D721Med (cell line): ENCODE results near the gene NLGN1.

Experiments
- DNase-seq: peaks from one replicate; pipeline ENCODE4 v3.0.0; 2011; ENCODE audit warnings: low spot score; ENCODE audit not compliant: insufficient read length
- FAIRE-seq: peaks from 2 replicates; lab custom pipeline; 2011; peaks lifted over from hg19 to GRCh38; lab: Jason Lieb, UNC
- TF ChIP-seq, protein P1 (sequence below): IDR thresholded peaks from 2 replicates; pipeline ENCODE4 v1.5.1; 2012; ENCODE audit warnings: mild to moderate bottlenecking, control low read depth; ENCODE audit not compliant: insufficient read depth; ENCODE audit errors: missing control alignments

The NLGN1 gene

DNA sequence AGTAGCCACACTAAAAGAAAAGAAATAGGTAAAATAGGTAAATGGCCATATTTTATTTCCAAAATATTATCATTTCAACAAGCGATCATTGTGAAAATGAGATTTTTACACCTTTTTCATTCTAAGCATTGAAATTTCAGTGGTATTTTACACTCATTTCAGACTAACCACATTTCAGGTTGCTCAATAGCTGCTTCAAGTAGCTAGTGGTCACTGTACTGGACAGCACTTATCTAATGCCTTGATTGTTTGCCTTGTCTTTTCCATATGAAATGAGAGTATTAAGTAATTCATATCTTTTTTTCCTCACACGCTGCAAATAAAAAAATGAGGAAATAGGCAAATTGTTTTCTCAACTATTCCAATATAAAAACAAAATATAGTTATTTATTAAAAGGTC lies 332.8 kb downstream of the NLGN1 start:
- TF ChIP-seq, protein P1, sequence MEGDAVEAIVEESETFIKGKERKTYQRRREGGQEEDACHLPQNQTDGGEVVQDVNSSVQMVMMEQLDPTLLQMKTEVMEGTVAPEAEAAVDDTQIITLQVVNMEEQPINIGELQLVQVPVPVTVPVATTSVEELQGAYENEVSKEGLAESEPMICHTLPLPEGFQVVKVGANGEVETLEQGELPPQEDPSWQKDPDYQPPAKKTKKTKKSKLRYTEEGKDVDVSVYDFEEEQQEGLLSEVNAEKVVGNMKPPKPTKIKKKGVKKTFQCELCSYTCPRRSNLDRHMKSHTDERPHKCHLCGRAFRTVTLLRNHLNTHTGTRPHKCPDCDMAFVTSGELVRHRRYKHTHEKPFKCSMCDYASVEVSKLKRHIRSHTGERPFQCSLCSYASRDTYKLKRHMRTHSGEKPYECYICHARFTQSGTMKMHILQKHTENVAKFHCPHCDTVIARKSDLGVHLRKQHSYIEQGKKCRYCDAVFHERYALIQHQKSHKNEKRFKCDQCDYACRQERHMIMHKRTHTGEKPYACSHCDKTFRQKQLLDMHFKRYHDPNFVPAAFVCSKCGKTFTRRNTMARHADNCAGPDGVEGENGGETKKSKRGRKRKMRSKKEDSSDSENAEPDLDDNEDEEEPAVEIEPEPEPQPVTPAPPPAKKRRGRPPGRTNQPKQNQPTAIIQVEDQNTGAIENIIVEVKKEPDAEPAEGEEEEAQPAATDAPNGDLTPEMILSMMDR: no peak
- no peak for DNase-seq
- FAIRE-seq: no peak

DNA sequence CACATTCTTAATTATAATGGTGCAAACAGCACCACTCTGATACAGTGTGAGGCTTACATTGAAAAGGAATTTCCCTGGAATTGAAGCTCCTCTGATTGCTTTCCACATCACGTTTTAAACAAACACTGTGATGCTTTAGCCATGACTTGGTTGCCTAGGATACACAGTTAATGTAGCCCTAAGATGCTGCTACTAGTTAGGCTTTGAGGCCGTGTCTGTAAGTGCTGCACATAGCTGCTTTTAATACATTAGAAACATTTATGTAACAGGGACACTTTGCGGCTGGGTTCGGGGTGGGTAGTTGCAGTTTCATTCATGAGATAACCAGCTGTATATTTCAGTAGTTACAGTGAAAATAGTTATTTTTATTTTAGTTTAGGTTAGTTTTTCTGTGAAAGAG lies 334.7 kb downstream of the NLGN1 start:
- no peak for FAIRE-seq
- no peak for DNase-seq
- TF ChIP-seq, protein P1: no peak

DNA sequence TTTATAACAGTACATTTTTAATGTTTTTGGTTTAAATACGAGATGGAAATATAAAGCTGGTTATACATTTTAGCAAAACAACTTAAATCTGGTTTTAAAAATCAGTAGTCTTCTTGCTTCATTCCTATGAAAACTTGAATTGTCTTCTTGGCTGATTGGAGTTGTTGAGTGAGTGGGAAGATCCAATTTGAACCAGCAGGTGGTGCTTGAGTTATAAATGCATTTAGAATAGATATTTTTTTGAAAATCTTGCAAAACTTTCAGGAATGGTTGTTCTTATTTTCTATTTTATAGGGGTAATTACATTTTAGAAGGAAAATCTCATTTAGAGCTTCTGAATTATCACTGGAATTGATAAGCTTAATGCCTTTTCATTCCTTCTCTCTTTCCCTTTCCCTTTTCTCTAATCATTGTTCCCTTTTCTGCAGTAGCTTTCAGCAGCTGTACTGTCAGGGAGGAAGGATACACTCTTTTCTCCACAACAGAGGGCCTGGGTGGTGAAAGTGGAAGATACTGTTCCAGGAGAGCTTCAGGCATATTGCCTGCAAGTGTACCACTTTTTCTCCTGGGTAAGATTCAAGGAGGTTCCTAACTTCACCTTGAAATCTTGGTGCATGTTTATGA lies 335.6 kb downstream of the NLGN1 start:
- TF ChIP-seq, protein P1: peak; percentile 24
- DNase-seq (no peak), FAIRE-seq (no peak)

DNA sequence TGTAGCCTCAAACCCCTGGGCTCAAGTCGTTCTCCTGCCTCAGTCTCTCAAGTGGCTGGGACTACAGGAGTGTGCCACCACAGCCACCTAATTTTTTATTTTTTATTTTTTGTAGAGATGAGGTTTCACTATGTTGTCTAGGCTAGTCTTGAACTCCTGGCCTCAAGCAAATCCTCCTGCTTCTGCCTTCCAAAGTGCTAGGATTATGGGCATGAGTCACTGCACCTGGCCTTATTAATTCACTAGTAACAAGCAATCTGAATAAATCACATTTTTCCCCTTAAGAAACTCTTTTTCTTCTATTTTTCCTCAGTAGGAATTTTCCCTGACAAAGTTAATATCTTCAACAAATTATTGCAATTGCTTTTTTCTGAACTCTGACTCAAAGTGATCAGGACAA lies 336.9 kb downstream of the NLGN1 start:
- TF ChIP-seq, protein P1: no peak
- FAIRE-seq: no peak
- no peak for DNase-seq

DNA sequence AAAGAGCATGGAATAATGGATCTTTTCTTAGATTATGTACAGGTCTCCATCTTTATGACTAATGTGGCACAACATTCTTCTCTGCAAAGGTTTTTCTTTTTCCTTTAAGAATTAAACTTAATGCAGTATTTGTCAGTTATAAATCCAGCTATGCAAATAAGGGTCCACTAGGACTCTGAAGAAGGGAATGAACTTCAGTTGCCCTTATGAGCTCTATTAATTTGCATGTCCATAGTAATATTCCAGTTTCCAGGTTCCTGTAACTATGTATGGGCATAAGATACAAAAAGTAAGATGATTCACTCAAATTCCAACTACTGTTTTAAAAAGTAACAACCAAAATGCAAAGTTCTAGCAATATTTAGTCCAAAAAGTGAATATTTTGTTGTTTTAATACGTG lies 337.4 kb downstream of the NLGN1 start:
- DNase-seq: no peak
- TF ChIP-seq, protein P1: no peak
- no peak for FAIRE-seq

DNA sequence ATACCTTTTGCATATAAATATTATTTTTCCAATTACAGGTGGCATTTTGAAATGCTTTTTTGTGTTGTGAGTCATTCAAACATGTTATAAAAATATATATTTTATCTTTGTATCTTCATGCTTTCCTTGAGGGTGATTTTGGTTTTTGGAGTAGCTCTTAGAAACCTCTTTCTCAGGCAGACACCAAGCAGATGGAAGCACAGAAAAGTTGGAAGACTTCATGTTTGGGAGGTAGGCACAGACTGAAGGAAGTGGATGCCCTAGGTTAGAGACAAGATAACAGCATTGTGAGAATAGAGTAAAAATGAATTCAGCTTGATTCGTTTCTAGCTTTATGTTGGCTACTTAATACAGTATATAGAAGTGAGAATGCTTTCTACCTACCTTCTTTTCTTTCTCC lies 338.3 kb downstream of the NLGN1 start:
- FAIRE-seq (no peak), DNase-seq (no peak)
- TF ChIP-seq, protein P1: no peak

DNA sequence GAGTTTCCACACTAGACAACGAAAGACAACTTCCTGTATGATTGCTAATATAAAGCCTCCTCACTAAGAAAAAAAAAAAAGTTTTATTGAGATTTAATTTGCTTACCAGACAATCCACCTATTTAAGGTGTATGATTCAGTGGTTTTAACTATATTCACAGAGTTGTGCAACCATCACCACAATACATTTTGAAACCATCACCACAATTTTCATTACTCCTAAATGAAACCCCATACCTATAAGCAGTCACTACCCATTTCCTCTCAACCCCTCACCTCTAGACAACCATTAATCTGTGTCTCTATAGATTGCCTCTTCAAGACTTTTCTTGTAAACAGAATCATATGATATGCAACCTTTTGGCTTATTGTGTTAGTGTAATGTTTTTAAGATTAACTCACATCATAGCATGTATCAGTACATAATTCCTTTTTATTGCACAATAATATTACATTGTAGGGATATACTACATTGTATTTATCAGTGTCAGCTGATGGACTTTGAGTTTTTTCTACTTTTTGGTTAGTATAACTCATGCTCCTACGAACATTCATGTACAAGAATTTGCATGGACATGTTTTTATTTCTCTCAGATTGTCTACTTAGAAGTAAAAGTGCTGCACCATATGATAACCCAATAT lies 339.7 kb downstream of the NLGN1 start:
- FAIRE-seq (no peak), DNase-seq (no peak)
- TF ChIP-seq, protein P1: no peak
